Activated CD4-positive, alpha-beta memory T cell treated with anti-CD3 and anti-CD28 coated beads for 36 hours (primary cell): ENCODE results near the gene C6orf120. TPM values are rescaled to one million over a fixed set of nuclear protein-coding genes. Genes with fewer than 3 reads are reported as not detected.
"Not testable (repeated sequence)": the region's sequence is repeated elsewhere in the genome, so short reads cannot be mapped to it uniquely, and the experiment has no call there.

Source experiments
- CTCF ChIA-PET: fragments of 350-600 bp; sonication (Branson Sonifier 250); formaldehyde crosslinking; loops from one replicate; lab custom pipeline; 2021; ENCODE audit warnings: antibody characterized with exemption, inconsistent platforms; lab: Charles Lee
- POLR2A ChIA-PET: fragments of 350-600 bp; sonication (Branson Sonifier 250); formaldehyde crosslinking; loops from one replicate; lab custom pipeline; 2021; ENCODE audit warnings: antibody characterized with exemption; lab: Charles Lee
- DNase-seq: peaks from one replicate; pipeline ENCODE4 v3.0.0-alpha.2; 2020
- H3K27ac Mint-ChIP-seq: one replicate; pipeline ENCODE4 v1.8.0; 2021; ENCODE audit warnings: mixed read lengths
- H3K27me3 Mint-ChIP-seq: one replicate; pipeline ENCODE4 v1.8.0; 2021; ENCODE audit warnings: mixed read lengths
- H3K36me3 Mint-ChIP-seq: one replicate; pipeline ENCODE4 v1.8.0; 2021; ENCODE audit warnings: mixed read lengths
- H3K4me1 Mint-ChIP-seq: one replicate; pipeline ENCODE4 v1.8.0; 2021; ENCODE audit warnings: low read depth, mixed read lengths
- H3K4me3 Mint-ChIP-seq: one replicate; pipeline ENCODE4 v1.8.0; 2021; ENCODE audit warnings: mild to moderate bottlenecking, mixed read lengths
- H3K9me3 Mint-ChIP-seq: one replicate; pipeline ENCODE4 v1.8.0; 2021; ENCODE audit warnings: mixed read lengths
- intact Hi-C: fragments of 100-400 bp; cut with micrococcal nuclease; formaldehyde crosslinking; loops from one replicate; pipeline ENCODE4 v1.15.1; 2023
- total RNA-seq, 2 experiments: library from RNA; stranded (reverse); gene quantifications; one replicate each; pipeline ENCODE4 v1.2.3, GENCODE V29; 2021

The C6orf120 gene
- total RNA-seq, 2 experiments from 2014 or later, result 15.1 to 15.4 TPM

DNA sequence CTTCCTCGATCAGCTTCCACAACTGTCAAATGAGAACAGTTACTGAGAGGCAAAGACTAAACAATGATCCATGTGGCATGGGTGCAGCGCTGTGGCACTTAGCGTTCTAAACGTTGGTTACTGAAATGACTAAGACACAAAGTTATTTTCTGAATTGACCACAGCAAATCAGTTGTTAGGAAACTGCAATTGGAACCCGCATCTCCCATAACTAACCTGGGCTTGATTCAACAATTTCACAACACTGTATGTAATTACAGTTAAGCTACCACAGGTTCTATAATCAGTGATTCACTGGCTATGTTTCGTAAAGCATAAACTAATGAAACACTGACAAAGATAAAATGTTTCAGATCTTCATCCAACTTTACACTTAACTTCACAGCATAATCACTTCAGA lies 12.6 kb upstream of the C6orf120 start:
- DNase-seq, result no peak
- ChIA-PET POLR2A (interaction anchor here (0.9 kb wide), 1 partner anchor 13 kb away, joined by 3 read pairs; no protein-coding TSS in a partner anchor), CTCF (no interaction called here)
- Mint-ChIP-seq H3K27ac (no peak overlapping the region), H3K36me3 (peaks cover 49% of the 10 kb centered on the region), H3K4me1 (no peaks in the 10 kb centered on the region), H3K9me3 (peaks cover 41% of the 10 kb centered on the region), H3K27me3 (no peaks in the 10 kb centered on the region), H3K4me3 (no peak overlapping the region)
- intact Hi-C loops, result no loop called here

DNA sequence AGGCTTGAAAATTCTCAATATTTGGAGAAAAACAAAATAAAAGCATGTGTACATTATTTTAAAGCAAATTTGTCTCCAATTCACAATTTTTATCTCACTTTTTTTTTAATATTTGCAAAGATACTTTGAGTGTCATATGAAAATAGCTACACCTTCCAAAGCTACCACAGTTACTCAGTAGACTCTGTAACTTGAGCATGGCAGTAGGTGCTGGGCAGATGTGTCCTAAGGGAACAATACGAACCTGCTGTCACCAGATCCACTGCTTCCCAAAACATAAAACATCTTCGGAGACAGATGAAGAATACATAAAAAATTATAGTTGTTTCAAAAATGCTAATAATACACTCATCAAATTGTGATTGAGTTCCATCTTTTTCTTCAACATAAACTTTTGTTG lies 10.7 kb upstream of the C6orf120 start:
- Mint-ChIP-seq H3K4me1 (no peaks in the 10 kb centered on the region), H3K9me3 (peaks cover 30% of the 10 kb centered on the region), H3K27ac (no peak overlapping the region), H3K36me3 (peaks cover 38% of the 10 kb centered on the region), H3K27me3 (no peaks in the 10 kb centered on the region), H3K4me3 (no peak overlapping the region)
- no peak for DNase-seq
- intact Hi-C loops, result no loop called here
- ChIA-PET POLR2A (no interaction called here), CTCF (no interaction called here)

GRCh38 chr6:169692516-169692915 lies 9.4 kb upstream of the C6orf120 start:
- Mint-ChIP-seq H3K27ac (no peak overlapping the region), H3K4me3 (no peak overlapping the region), H3K36me3 (peaks cover 29% of the 10 kb centered on the region), H3K27me3 (no peaks in the 10 kb centered on the region), H3K9me3 (peaks cover 27% of the 10 kb centered on the region), H3K4me1 (peaks cover under 1% of the 10 kb centered on the region)
- intact Hi-C loops, result no loop called here
- ChIA-PET CTCF (interaction anchor here (0.5 to 1.5 kb wide), 2 partner anchors 98 to 805 kb away, joined by 3 to 5 read pairs; no protein-coding TSS in a partner anchor), POLR2A (interaction anchor here (1.1 kb wide), 1 partner anchor 9 kb away, joined by 3 read pairs; the partner anchor contains the start of genes C6orf120 and WDR27)
- DNase-seq, result no peak

DNA sequence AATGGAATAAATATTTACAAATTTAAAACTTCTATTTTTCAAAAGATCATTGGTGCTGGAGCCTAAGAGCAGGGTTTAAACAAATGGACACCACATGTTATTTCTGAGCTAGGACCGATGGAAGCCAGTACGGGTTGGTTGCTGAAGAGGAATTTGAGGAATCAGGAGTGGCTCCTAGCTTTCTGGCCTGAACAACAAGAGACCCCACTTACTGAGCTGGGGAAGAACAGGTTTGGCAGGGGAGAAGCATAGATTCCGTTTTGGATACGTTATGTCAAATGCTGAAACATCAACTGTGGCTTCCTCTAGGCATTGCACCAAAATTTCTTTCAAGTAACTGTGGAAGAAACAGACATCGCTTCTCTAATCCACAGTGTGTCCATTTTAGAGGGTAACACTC lies 6.8 kb upstream of the C6orf120 start:
- CTCF ChIA-PET, result interaction anchor here (0.7 kb wide), 1 partner anchor 580 kb away, joined by 3 read pairs; no protein-coding TSS in a partner anchor
- Mint-ChIP-seq H3K4me1 (peaks cover 7% of the 10 kb centered on the region), H3K4me3 (no peak overlapping the region), H3K27me3 (no peaks in the 10 kb centered on the region), H3K36me3 (peaks cover 19% of the 10 kb centered on the region), H3K27ac (no peak overlapping the region), H3K9me3 (peaks cover 24% of the 10 kb centered on the region)
- POLR2A ChIA-PET, result no interaction called here
- intact Hi-C loops, result no loop called here
- DNase-seq, result no peak

DNA sequence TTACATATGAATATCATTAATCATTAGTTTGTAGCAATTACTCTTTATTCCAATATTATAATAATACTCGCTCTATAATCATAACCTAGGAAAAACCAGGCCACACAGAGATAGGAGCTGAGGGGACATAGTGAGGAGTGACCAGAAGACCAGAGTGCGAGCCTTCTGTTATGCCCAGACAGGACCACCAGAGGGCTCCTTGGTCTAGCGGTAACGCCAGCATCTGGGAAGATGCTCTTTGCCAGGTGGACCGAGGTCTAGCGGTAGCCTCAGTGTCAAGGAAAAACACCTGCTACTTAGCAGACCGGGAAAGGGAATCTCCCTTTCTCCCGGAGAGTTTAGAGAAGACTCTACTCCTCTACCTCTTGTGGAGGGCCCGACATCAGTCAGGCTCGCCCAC lies 4.8 kb upstream of the C6orf120 start:
- H3K4me3 Mint-ChIP-seq, intact Hi-C loops, H3K27ac Mint-ChIP-seq, H3K27me3 Mint-ChIP-seq, POLR2A ChIA-PET: not testable (repeated sequence)
- CTCF ChIA-PET, result interaction anchor here (0.6 kb wide), 1 partner anchor 304 kb away, joined by 3 read pairs; no protein-coding TSS in a partner anchor
- peak; percentile 27 for DNase-seq
- Mint-ChIP-seq H3K4me1 (peaks cover 11% of the 10 kb centered on the region), H3K9me3 (peaks cover 21% of the 10 kb centered on the region), H3K36me3 (peaks cover 18% of the 10 kb centered on the region)

DNA sequence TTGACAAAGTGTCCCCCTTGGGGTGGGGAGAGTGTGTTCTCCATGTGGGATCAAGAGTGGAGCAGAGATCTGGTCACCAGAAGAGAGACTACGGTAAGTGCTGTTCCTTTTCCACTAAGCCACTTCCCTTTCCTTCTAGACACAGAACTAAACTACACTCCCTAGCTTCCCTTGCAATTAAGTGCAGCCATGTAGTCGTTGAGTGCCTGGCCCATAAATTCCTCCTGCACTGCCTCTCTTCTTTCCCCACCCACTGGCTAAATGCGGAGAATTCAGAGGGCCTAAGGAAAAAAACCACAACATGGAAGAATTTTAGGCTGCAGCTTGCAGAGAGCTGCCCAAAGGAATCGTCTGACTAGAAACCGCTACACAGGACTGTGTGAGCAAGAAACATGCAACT lies 1.6 kb upstream of the C6orf120 start:
- Mint-ChIP-seq H3K9me3 (peaks cover 6% of the 10 kb centered on the region), H3K36me3 (peaks cover 22% of the 10 kb centered on the region), H3K4me1 (peaks cover 30% of the 10 kb centered on the region), H3K27ac (no peak overlapping the region), H3K4me3 (no peak overlapping the region), H3K27me3 (no peaks in the 10 kb centered on the region)
- POLR2A ChIA-PET, result interaction anchor here (3.7 to 4.3 kb wide), 2 partner anchors 22 to 52 kb away, joined by 34 to 49 read pairs; partner anchors contain the start of genes DYNLT2 and ERMARD
- CTCF ChIA-PET, result no interaction called here
- intact Hi-C loops, result loop anchor here (2.0 to 10.0 kb wide), 3 partner anchors 389 to 805 kb away; partner anchors contain the start of gene DLL1
- DNase-seq, result no peak

GRCh38 chr6:169701311-169701953 lies 494 bp upstream of the C6orf120 start:
- POLR2A ChIA-PET, result interaction anchor here (0.5 to 4.3 kb wide), 12 partner anchors 9 to 883 kb away, joined by 3 to 49 read pairs (median 6); partner anchors contain the start of genes DYNLT2, ERMARD, PDCD2 and PHF10
- peak overlapping the region; percentile 83 for H3K27ac Mint-ChIP-seq
- no peak for DNase-seq
- H3K27me3 Mint-ChIP-seq, result no peaks in the 10 kb centered on the region
- H3K36me3 Mint-ChIP-seq, result peaks cover 26% of the 10 kb centered on the region
- intact Hi-C loops, result loop anchor here (2.0 to 10.0 kb wide), 3 partner anchors 387 to 807 kb away; partner anchors contain the start of gene DLL1
- H3K9me3 Mint-ChIP-seq, result peaks cover under 1% of the 10 kb centered on the region
- H3K4me1 Mint-ChIP-seq, result peaks cover 38% of the 10 kb centered on the region
- H3K4me3 Mint-ChIP-seq, result peak overlapping the region; percentile 89
- CTCF ChIA-PET, result interaction anchor here (0.7 to 1.1 kb wide), 3 partner anchors 16 to 24 kb away, joined by 3 to 4 read pairs (median 3); no protein-coding TSS in a partner anchor

DNA sequence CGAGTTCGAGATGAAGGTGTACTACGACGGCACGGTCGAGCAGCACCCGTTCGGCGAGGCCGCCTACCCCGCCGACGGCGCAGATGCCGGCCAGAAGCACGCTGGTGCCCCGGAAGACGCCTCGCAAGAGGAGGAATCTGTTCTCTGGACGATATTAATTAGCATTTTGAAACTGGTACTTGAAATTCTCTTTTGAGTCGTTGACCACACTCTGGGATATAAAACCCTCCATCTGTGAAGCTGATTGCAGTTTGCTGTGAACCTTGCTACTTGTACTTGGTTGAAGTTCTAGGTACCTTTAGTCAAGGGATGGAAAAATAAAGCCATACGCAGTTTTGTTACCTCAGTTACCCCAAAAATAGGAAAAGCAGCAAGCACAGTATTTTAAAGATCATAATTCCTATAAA lies 917 bp downstream of the C6orf120 start:
- Mint-ChIP-seq H3K27ac (peak overlapping the region; percentile 88), H3K4me1 (peaks cover 42% of the 10 kb centered on the region), H3K9me3 (no peaks in the 10 kb centered on the region), H3K27me3 (no peaks in the 10 kb centered on the region), H3K36me3 (peaks cover 29% of the 10 kb centered on the region), H3K4me3 (peak overlapping the region; percentile 89)
- DNase-seq, result no peak
- intact Hi-C loops, result loop anchor here (1.0 to 10.0 kb wide), 7 partner anchors 19 to 851 kb away; partner anchors contain the start of genes DLL1, DYNLT2, ERMARD and TBP
- ChIA-PET POLR2A (interaction anchor here (0.7 to 4.3 kb wide), 10 partner anchors 9 to 87 kb away, joined by 3 to 49 read pairs (median 6); partner anchors contain the start of genes DYNLT2, ERMARD and PHF10), CTCF (interaction anchor here (1.8 kb wide), 2 partner anchors 17 to 19 kb away, joined by 6 to 7 read pairs; no protein-coding TSS in a partner anchor)

GRCh38 chr6:169707772-169708171 lies 5.8 kb downstream of the C6orf120 start:
- no peak for DNase-seq
- Mint-ChIP-seq H3K9me3 (no peaks in the 10 kb centered on the region), H3K27me3 (no peaks in the 10 kb centered on the region), H3K36me3 (peaks cover 42% of the 10 kb centered on the region), H3K4me1 (peaks cover 46% of the 10 kb centered on the region), H3K27ac (peak overlapping the region; percentile 64), H3K4me3 (no peak overlapping the region)
- POLR2A ChIA-PET, result no interaction called here
- intact Hi-C loops, result loop anchor here (10.0 kb wide), 1 partner anchor 813 kb away; no protein-coding TSS in a partner anchor
- CTCF ChIA-PET, result no interaction called here

DNA sequence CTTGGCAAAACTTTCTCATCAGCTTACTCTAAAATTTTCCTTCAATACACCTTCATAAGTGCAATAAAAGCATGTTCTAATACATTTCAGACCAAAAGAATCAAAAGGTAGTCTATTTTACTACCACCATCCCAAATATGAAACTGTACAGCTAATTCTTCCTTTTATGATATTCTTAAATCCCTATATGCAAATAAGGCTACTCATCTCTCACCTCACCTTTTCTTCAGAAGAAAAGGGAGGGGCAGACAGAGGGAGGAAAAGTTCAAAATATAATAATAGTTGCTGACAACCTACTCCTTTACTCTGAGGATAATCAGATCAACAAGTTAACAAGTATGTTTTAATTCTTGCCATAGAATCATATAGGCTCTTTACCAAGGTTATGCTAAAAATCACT lies 7.4 kb downstream of the C6orf120 start:
- intact Hi-C loops, result loop anchor here (1.0 to 10.0 kb wide), 2 partner anchors 13 to 814 kb away; no protein-coding TSS in a partner anchor
- H3K36me3 Mint-ChIP-seq, result peaks cover 39% of the 10 kb centered on the region

GRCh38 chr6:169710009-169710408 lies 8.1 kb downstream of the C6orf120 start:
- peak overlapping the region; percentile 61 for H3K27ac Mint-ChIP-seq

More for the DNA sequence above, 7.4 kb downstream of the C6orf120 start:
- Mint-ChIP-seq H3K27me3 (no peaks in the 10 kb centered on the region), H3K27ac (peak overlapping the region; percentile 49), H3K4me1 (peaks cover 38% of the 10 kb centered on the region), H3K9me3 (no peaks in the 10 kb centered on the region), H3K4me3 (no peak overlapping the region)
- ChIA-PET POLR2A (no interaction called here), CTCF (no interaction called here)
- DNase-seq, result no peak

DNA sequence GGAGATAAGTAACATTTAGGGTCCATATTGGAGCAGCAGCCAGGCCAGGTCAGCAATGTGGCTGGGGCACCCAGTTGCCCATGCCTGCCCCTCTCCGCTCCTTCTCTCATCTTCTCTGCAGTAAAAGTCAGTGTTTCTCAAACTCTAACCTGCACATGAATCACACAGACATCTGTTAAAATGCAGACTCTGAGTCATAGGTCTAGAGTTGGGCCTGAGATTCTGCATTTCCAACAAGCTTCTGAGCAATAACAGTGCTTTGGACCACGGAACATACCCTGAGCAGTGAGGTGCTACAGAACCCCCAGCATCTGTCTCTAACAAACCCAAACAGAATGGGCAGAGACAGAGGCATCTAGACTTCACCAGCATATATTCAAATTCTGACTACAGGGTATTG lies 12.3 kb downstream of the C6orf120 start:
- Mint-ChIP-seq H3K4me1 (peaks cover 17% of the 10 kb centered on the region), H3K9me3 (no peaks in the 10 kb centered on the region), H3K27me3 (no peaks in the 10 kb centered on the region), H3K4me3 (no peak overlapping the region), H3K27ac (peak overlapping the region; percentile 8), H3K36me3 (peaks cover 44% of the 10 kb centered on the region)
- DNase-seq, result no peak
- intact Hi-C loops, result no loop called here
- POLR2A ChIA-PET, result interaction anchor here (1.0 kb wide), 1 partner anchor 12 kb away, joined by 3 read pairs; the partner anchor contains the start of genes C6orf120 and WDR27
- CTCF ChIA-PET, result no interaction called here

More at GRCh38 chr6:169710009-169710408, 8.1 kb downstream of the C6orf120 start:
- no peak overlapping the region for H3K4me3 Mint-ChIP-seq
- ChIA-PET CTCF (interaction anchor here (1.0 kb wide), 1 partner anchor 12 kb away, joined by 4 read pairs; no protein-coding TSS in a partner anchor), POLR2A (no interaction called here)
- H3K4me1 Mint-ChIP-seq, result peaks cover 36% of the 10 kb centered on the region
- intact Hi-C loops, result no loop called here
- H3K27me3 Mint-ChIP-seq, result no peaks in the 10 kb centered on the region
- peaks cover 42% of the 10 kb centered on the region for H3K36me3 Mint-ChIP-seq
- no peaks in the 10 kb centered on the region for H3K9me3 Mint-ChIP-seq
- no peak for DNase-seq
